ENCODE data around the gene TAGLN2. TPM values are rescaled to one million over a fixed set of nuclear protein-coding genes. Genes with fewer than 3 reads are reported as not detected.

The TAGLN2 gene
- total RNA-seq (100 to 1,000 TPM; 125 to 136 TPM), polyA plus RNA-seq (100 to 1,000 TPM; 477 to 825 (median 609) TPM), total RNA-seq (172 to 279 (median 225) reads per million in 6 experiments)

- peak; percentile 49 to 52 for ATAC-seq
- H3K4me1 Mint-ChIP-seq, result peaks cover 42 to 64% (median 51%) of the 10 kb centered on the region in 4 donors
- H3K4me3 Mint-ChIP-seq, result peak within 1 kb of the TSS; percentile 85 to 100 (median 96)
- POLR2A ChIA-PET, result interaction anchor here (0.6 to 3.2 kb wide), 18 partner anchors 10 to 360 kb away, joined by 3 to 22 read pairs (median 6); partner anchors contain the start of genes DUSP23, IGSF8, IGSF9 and PEX19
- peaks cover 0 to 20% (median 8%) of the 10 kb centered on the region in 3 donors for H3K36me3 Mint-ChIP-seq
- H3K27me3 Mint-ChIP-seq, result peaks cover 0 to 5% (median 0%) of the 10 kb centered on the region in 5 donors
- peaks cover 0 to 2% (median 0%) of the 10 kb centered on the region in 9 donors for H3K9me3 Mint-ChIP-seq
- peak; percentile 83 to 94 (median 86) for DNase-seq
- peak within 1 kb of the TSS; percentile 98 to 100 (median 100) for H3K27ac Mint-ChIP-seq
Measured at GRCh38 chr1:159924791-159925718, at the start of gene TAGLN2. Gene TAGLN2, minus strand, starts transcription at chr1:159925507. Its CDS starts 4,998 bp downstream, at chr1:159920509.

- ATAC-seq (no peak), DNase-seq (no peak)
- POLR2A ChIA-PET, result no interaction called here
- peaks cover 6 to 25% (median 17%) of the 10 kb centered on the region in 5 donors for H3K27me3 Mint-ChIP-seq
- no peak overlapping the region for H3K4me3 Mint-ChIP-seq
- H3K36me3 Mint-ChIP-seq, result no peaks in the 10 kb centered on the region
- no peaks in the 10 kb centered on the region for H3K4me1 Mint-ChIP-seq
- H3K9me3 Mint-ChIP-seq, result no peaks in the 10 kb centered on the region
- H3K27ac Mint-ChIP-seq, result no peak overlapping the region
Measured at GRCh38 chr1:159974350-159974965, 49.2 kb upstream of the TAGLN2 start.

GRCh38 chr1:159973350-159973940, 48.1 kb upstream of the TAGLN2 start:
- Mint-ChIP-seq H3K4me1 (no peaks in the 10 kb centered on the region), H3K27me3 (peaks cover 6 to 25% (median 19%) of the 10 kb centered on the region in 5 donors), H3K4me3 (no peak overlapping the region), H3K36me3 (no peaks in the 10 kb centered on the region), H3K9me3 (no peaks in the 10 kb centered on the region), H3K27ac (no peak overlapping the region)
- DNase-seq, result no peak
- POLR2A ChIA-PET, result no interaction called here
- ATAC-seq, result no peak

GRCh38 chr1:159972443-159973205, 47.3 kb upstream of the TAGLN2 start:
- DNase-seq (no peak), ATAC-seq (no peak)
- POLR2A ChIA-PET, result no interaction called here
- Mint-ChIP-seq H3K4me3 (no peak overlapping the region), H3K4me1 (no peaks in the 10 kb centered on the region), H3K9me3 (no peaks in the 10 kb centered on the region), H3K27me3 (peaks cover 9 to 31% (median 26%) of the 10 kb centered on the region in 5 donors), H3K27ac (no peak overlapping the region), H3K36me3 (no peaks in the 10 kb centered on the region)

GRCh38 chr1:159970932-159971342, 45.6 kb upstream of the TAGLN2 start:
- DNase-seq (no peak), ATAC-seq (no peak)
- H3K4me1 Mint-ChIP-seq, result no peaks in the 10 kb centered on the region
- no peak overlapping the region for H3K27ac Mint-ChIP-seq
- POLR2A ChIA-PET, result no interaction called here
- H3K9me3 Mint-ChIP-seq, result no peaks in the 10 kb centered on the region
- no peak overlapping the region for H3K4me3 Mint-ChIP-seq
- H3K27me3 Mint-ChIP-seq, result peaks cover 12 to 35% (median 19%) of the 10 kb centered on the region in 5 donors
- H3K36me3 Mint-ChIP-seq, result no peaks in the 10 kb centered on the region

- Mint-ChIP-seq H3K27ac (no peak overlapping the region), H3K4me3 (no peak overlapping the region), H3K9me3 (no peaks in the 10 kb centered on the region), H3K36me3 (no peaks in the 10 kb centered on the region), H3K4me1 (no peaks in the 10 kb centered on the region), H3K27me3 (peaks cover 15 to 38% (median 22%) of the 10 kb centered on the region in 5 donors)
- POLR2A ChIA-PET, result no interaction called here
- ATAC-seq, result no peak
- no peak for DNase-seq
Measured at GRCh38 chr1:159968901-159969300, 43.6 kb upstream of the TAGLN2 start.

GRCh38 chr1:159965263-159965662, 40.0 kb upstream of the TAGLN2 start:
- Mint-ChIP-seq H3K27ac (no peak overlapping the region), H3K4me3 (no peak overlapping the region), H3K9me3 (no peaks in the 10 kb centered on the region), H3K4me1 (no peaks in the 10 kb centered on the region), H3K36me3 (no peaks in the 10 kb centered on the region), H3K27me3 (peaks cover 13 to 37% (median 28%) of the 10 kb centered on the region in 5 donors)
- POLR2A ChIA-PET, result no interaction called here
- DNase-seq (no peak), ATAC-seq (no peak)

- H3K9me3 Mint-ChIP-seq, result no peaks in the 10 kb centered on the region
- no peak overlapping the region for H3K4me3 Mint-ChIP-seq
- ATAC-seq (no peak), DNase-seq (no peak)
- no peaks in the 10 kb centered on the region for H3K36me3 Mint-ChIP-seq
- no peaks in the 10 kb centered on the region for H3K4me1 Mint-ChIP-seq
- peaks cover 14 to 41% (median 34%) of the 10 kb centered on the region in 5 donors for H3K27me3 Mint-ChIP-seq
- H3K27ac Mint-ChIP-seq, result no peak overlapping the region
- POLR2A ChIA-PET, result no interaction called here
Measured at GRCh38 chr1:159964144-159964543, 38.8 kb upstream of the TAGLN2 start.

- Mint-ChIP-seq H3K9me3 (no peaks in the 10 kb centered on the region), H3K36me3 (no peaks in the 10 kb centered on the region), H3K27ac (no peak overlapping the region), H3K27me3 (peaks cover 8 to 28% (median 25%) of the 10 kb centered on the region in 5 donors), H3K4me1 (no peaks in the 10 kb centered on the region), H3K4me3 (no peak overlapping the region)
- no peak for DNase-seq
- POLR2A ChIA-PET, result no interaction called here
- ATAC-seq, result no peak
Measured at GRCh38 chr1:159962176-159962575, 36.9 kb upstream of the TAGLN2 start.

- no peaks in the 10 kb centered on the region for H3K9me3 Mint-ChIP-seq
- POLR2A ChIA-PET, result no interaction called here
- H3K27ac Mint-ChIP-seq, result no peak overlapping the region
- no peak for DNase-seq
- H3K4me1 Mint-ChIP-seq, result no peaks in the 10 kb centered on the region
- no peak for ATAC-seq
- H3K27me3 Mint-ChIP-seq, result peaks cover 7 to 28% (median 19%) of the 10 kb centered on the region in 5 donors
- no peak overlapping the region for H3K4me3 Mint-ChIP-seq
- no peaks in the 10 kb centered on the region for H3K36me3 Mint-ChIP-seq
Measured at GRCh38 chr1:159961636-159962035, 36.3 kb upstream of the TAGLN2 start.

GRCh38 chr1:159960721-159961381, 35.5 kb upstream of the TAGLN2 start:
- no peak overlapping the region for H3K27ac Mint-ChIP-seq
- ATAC-seq (no peak), DNase-seq (no peak)
- peaks cover 6 to 28% (median 15%) of the 10 kb centered on the region in 5 donors for H3K27me3 Mint-ChIP-seq
- H3K4me3 Mint-ChIP-seq, result no peak overlapping the region
- H3K9me3 Mint-ChIP-seq, result no peaks in the 10 kb centered on the region
- no peaks in the 10 kb centered on the region for H3K36me3 Mint-ChIP-seq
- H3K4me1 Mint-ChIP-seq, result no peaks in the 10 kb centered on the region
- POLR2A ChIA-PET, result no interaction called here

GRCh38 chr1:159959451-159959850, 34.1 kb upstream of the TAGLN2 start:
- peaks cover 4 to 32% (median 17%) of the 10 kb centered on the region in 5 donors for H3K27me3 Mint-ChIP-seq
- H3K4me3 Mint-ChIP-seq, result no peak overlapping the region
- no peak for ATAC-seq
- no peaks in the 10 kb centered on the region for H3K9me3 Mint-ChIP-seq
- DNase-seq, result no peak
- no peaks in the 10 kb centered on the region for H3K4me1 Mint-ChIP-seq
- H3K36me3 Mint-ChIP-seq, result no peaks in the 10 kb centered on the region
- H3K27ac Mint-ChIP-seq, result no peak overlapping the region
- POLR2A ChIA-PET, result no interaction called here
